Ishikawa (cell line): Measurements from ENCODE around the gene TRIO.

Experiments
- CEBPB ChIP-seq: IDR thresholded peaks from 2 replicates; pipeline ENCODE4 v1.6.1; 2012
- CREB1 ChIP-seq: IDR thresholded peaks from 2 replicates; pipeline ENCODE4 v1.6.1; 2012; ENCODE audit warnings: low read depth
- EGR1 ChIP-seq: IDR thresholded peaks from 2 replicates; pipeline ENCODE4 v1.6.1; 2012
- EP300 ChIP-seq: IDR thresholded peaks from 2 replicates; pipeline ENCODE4 v1.6.1; 2012; ENCODE audit warnings: borderline replicate concordance
- FOXM1 ChIP-seq: IDR thresholded peaks from 2 replicates; pipeline ENCODE4 v1.6.1; 2012; ENCODE audit warnings: low read depth, borderline replicate concordance
- NFIC ChIP-seq: IDR thresholded peaks from 2 replicates; pipeline ENCODE4 v1.6.1; 2012
- RAD21 ChIP-seq: IDR thresholded peaks from 2 replicates; pipeline ENCODE4 v1.6.1; 2012; ENCODE audit warnings: low read depth
- TAF1 ChIP-seq: IDR thresholded peaks from 2 replicates; pipeline ENCODE4 v1.6.1; 2012; ENCODE audit warnings: low read depth, mild to moderate bottlenecking
- TCF12 ChIP-seq: IDR thresholded peaks from 2 replicates; pipeline ENCODE4 v1.6.1; 2012; ENCODE audit warnings: low read depth
- TEAD4 ChIP-seq: IDR thresholded peaks from 2 replicates; pipeline ENCODE4 v1.6.1; 2012
- USF1 ChIP-seq: IDR thresholded peaks from 2 replicates; pipeline ENCODE4 v1.6.1; 2012
- YY1 ChIP-seq: IDR thresholded peaks from 2 replicates; pipeline ENCODE4 v1.6.1; 2012; ENCODE audit warnings: low read depth
- ZBTB7A ChIP-seq: IDR thresholded peaks from 2 replicates; pipeline ENCODE4 v1.6.1; 2012; ENCODE audit warnings: low read depth
- TF ChIP-seq, protein P1 (sequence below): IDR thresholded peaks from 2 replicates; pipeline ENCODE4 v1.6.1; 2012
- TF ChIP-seq, protein P2 (sequence below): IDR thresholded peaks from 2 replicates; pipeline ENCODE4 v1.6.1; 2012; ENCODE audit warnings: low read depth, mild to moderate bottlenecking

Gene TRIO

DNA sequence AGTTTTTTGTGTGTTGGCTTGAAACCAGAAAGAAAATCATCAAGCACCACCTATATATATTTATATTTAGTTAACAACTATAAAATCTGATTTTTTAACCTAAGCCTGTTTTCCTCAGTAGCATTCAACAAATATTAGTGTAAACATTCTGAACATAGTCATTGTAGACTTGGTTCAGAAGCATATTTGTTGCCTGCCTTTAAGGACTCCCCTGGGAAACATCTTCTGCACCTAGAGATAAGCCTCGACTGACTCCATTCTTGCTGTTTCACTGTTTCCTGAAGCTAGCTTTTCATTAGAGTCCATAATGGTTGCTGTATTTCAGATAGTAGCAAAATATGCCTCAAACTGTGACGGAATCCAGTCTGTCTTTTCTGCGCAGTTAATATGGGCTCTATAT is 123.5 kb downstream of the TRIO start:
- TF ChIP-seq EGR1 (no peak), ZBTB7A (no peak)

DNA sequence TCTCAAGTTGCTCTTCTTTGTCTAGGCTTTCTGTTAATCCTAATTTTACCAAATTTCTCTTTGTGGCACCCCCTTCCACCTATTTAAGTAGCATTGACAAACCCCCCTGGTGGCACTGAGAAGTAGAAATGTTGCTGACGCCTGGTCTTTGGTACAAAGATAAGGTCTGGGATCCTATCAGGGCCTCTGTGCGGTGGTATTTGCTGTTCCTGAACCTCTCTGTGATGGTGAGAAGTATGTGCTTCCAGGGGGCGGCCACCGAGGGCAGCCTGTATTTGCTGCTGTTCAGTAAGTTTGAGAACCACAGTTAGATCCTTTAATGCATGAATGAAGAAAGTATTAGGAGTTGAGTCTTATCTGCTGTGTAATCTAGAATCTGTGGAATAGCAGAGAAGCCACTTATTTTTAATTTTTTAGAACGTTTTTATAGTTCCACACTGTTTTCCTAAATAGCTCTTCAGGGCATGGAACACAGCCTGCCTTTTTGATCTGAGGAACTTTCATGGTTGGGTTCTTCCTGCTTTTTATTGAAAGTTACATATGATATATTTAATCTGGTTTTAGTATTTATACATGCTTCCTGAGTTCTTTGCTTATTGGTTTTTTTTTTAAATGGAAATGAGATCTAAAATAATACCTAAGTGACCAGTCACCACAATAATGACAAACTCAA is 124.2 kb downstream of the TRIO start:
- no peak for TF ChIP-seq NFIC

DNA sequence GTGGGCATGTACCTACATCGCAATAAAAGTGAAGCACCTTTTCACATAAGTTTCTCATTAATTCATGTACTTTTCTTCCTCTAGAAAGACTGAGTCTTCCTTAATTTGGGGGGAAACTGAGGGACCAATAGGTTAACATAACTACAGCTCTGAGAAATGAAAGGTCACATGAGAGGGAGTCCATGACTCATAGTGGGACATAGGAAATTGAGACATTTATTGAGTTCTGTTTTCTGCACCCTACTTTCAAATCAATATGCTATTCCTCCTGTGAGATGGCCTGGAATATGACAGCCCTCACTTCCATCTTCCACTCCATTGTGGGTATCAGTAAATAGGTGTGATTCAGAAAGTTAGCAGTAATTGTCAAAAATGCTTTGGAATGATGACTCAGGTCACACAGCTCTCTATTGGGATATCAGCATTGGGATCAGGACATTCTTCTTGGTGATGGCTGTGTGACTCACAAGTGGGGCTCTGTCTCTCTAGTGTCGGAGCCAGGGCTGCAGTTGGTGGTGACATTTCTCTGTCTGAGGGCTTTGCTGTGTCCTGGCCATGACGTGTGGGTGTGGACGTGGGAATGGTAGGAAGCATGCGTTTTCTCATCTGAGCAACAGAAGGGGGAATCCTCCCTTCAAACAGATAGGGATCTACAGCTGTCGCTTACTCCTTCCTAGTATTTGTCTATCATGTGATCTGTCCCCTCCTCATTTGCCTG is 125.0 kb downstream of the TRIO start:
- TF ChIP-seq, protein P1, sequence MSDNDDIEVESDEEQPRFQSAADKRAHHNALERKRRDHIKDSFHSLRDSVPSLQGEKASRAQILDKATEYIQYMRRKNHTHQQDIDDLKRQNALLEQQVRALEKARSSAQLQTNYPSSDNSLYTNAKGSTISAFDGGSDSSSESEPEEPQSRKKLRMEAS: 0 out of 2 replicates have a peak, but pooled peaks have one; percentile 16
- TF ChIP-seq TEAD4: peak; percentile 46
- no peak for TF ChIP-seq FOXM1
- no peak for TF ChIP-seq CREB1
- no peak for TF ChIP-seq ZBTB7A
- TF ChIP-seq EP300: peak; percentile 49; the same call in 1 of the 2 replicates
- no peak for TF ChIP-seq TCF12

DNA sequence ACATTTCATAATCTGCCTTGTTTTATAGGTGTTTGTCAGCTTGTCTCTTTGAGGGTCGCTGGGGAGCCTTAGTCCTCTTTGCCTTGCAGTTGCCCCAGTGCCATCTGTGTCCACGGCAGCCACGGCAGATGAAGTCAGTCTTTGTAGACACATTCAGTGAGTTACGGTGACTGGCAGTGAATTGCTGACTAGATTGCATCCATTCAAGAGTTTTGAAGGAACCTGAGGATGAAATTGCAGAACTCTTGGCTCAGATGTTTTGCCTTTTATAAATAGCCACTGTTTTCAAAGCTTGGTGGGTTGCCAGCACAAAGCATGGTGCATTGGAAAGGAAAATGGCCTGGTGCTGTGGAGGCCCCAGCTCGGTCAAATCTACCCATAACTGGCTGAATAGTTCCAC is 125.6 kb downstream of the TRIO start:
- no peak for TF ChIP-seq EGR1
- no peak for TF ChIP-seq CREB1
- TF ChIP-seq, protein P1: 0 out of 2 replicates have a peak, but pooled peaks have one; percentile 5
- no peak for TF ChIP-seq RAD21

GRCh38 chr5:14269395-14269794 is 126.3 kb downstream of the TRIO start:
- TF ChIP-seq EGR1 (no peak), CREB1 (no peak), TAF1 (no peak), YY1 (no peak), CEBPB (no peak)

- TF ChIP-seq FOXM1 (no peak), RAD21 (peak; percentile 80)
These were observed 127.1 kb downstream of the TRIO start for GRCh38 chr5:14270209-14270702.

DNA sequence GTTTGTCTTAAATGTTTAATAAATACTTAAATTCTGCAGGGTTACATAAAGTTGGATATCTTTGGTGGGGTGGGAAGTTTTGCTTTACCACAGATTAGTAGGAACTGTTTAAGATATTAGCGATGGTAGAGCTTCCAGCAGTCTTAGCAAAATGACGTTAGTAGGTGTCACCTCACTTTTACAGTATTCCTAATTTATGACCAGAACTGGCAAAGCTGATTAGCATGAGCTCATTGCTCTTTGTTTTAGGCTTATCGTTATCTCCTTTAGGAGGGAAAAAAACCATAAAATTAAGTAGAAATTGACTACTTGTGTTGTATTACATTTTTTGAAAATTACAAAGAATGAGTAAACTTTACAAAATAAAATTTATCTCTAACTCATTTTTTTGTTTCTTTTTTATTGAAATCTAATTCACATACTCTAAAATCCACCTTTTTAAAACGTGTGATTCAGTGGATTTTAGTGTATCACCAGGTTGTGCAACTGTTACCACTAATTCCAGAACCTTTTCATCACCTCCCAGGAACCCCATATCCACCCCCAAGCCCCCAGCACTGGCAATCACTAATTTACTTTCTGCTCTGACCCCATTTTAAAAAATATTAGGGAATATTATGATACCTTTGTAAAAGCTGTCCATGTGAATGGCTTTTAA is 129.5 kb downstream of the TRIO start:
- no peak for TF ChIP-seq NFIC
- no peak for TF ChIP-seq CEBPB
- TF ChIP-seq EP300: no peak
- TF ChIP-seq EGR1: no peak
- TF ChIP-seq USF1: no peak
- TF ChIP-seq, protein P1: no peak
- TF ChIP-seq, protein P2, sequence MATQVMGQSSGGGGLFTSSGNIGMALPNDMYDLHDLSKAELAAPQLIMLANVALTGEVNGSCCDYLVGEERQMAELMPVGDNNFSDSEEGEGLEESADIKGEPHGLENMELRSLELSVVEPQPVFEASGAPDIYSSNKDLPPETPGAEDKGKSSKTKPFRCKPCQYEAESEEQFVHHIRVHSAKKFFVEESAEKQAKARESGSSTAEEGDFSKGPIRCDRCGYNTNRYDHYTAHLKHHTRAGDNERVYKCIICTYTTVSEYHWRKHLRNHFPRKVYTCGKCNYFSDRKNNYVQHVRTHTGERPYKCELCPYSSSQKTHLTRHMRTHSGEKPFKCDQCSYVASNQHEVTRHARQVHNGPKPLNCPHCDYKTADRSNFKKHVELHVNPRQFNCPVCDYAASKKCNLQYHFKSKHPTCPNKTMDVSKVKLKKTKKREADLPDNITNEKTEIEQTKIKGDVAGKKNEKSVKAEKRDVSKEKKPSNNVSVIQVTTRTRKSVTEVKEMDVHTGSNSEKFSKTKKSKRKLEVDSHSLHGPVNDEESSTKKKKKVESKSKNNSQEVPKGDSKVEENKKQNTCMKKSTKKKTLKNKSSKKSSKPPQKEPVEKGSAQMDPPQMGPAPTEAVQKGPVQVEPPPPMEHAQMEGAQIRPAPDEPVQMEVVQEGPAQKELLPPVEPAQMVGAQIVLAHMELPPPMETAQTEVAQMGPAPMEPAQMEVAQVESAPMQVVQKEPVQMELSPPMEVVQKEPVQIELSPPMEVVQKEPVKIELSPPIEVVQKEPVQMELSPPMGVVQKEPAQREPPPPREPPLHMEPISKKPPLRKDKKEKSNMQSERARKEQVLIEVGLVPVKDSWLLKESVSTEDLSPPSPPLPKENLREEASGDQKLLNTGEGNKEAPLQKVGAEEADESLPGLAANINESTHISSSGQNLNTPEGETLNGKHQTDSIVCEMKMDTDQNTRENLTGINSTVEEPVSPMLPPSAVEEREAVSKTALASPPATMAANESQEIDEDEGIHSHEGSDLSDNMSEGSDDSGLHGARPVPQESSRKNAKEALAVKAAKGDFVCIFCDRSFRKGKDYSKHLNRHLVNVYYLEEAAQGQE: no peak
- no peak for TF ChIP-seq TCF12
- no peak for TF ChIP-seq ZBTB7A
- TF ChIP-seq TEAD4: no peak
- no peak for TF ChIP-seq RAD21
- TF ChIP-seq YY1: no peak
- TF ChIP-seq TAF1: no peak

DNA sequence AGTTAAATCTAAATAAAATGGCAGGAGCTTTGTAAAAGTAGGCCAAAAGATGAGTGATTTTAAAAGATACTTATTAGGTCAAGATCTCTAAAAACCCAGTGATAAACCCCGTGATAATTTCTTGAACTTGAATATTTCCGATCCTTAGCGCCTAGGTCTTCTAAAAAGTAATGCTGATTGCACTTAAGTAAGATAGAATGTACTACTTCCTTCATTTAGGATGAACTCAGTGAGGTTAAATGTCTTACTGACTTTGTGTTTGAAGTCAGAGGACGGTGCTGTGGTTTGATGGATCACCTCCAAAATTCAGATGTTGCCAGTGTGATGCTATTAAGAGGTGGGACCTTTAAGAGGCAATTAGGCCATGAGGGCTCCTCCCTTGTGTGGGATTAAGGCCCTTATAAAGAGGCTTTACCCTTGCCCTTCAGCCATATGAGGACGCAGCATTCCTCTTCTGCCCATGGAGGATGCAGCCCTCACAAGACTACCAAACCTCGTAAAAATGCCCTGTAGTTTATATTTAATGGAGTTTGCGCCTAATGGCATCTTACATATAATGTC is 130.1 kb downstream of the TRIO start:
- no peak for TF ChIP-seq USF1
- TF ChIP-seq RAD21: no peak
- no peak for TF ChIP-seq ZBTB7A
- TF ChIP-seq, protein P2: no peak
- TF ChIP-seq CEBPB: no peak
- TF ChIP-seq YY1: no peak
- no peak for TF ChIP-seq EP300
